ENCODE data around the gene IFT88. TPM values are rescaled to one million over a fixed set of nuclear protein-coding genes. Genes with fewer than 3 reads are reported as not detected.

IFT88 gene
- total and polyA plus RNA-seq, 2 of the 8 experiments (the other 6 are each of a cell fraction or from before 2014, with no cell fraction given) = 1.7 to 5.8 TPM

DNA sequence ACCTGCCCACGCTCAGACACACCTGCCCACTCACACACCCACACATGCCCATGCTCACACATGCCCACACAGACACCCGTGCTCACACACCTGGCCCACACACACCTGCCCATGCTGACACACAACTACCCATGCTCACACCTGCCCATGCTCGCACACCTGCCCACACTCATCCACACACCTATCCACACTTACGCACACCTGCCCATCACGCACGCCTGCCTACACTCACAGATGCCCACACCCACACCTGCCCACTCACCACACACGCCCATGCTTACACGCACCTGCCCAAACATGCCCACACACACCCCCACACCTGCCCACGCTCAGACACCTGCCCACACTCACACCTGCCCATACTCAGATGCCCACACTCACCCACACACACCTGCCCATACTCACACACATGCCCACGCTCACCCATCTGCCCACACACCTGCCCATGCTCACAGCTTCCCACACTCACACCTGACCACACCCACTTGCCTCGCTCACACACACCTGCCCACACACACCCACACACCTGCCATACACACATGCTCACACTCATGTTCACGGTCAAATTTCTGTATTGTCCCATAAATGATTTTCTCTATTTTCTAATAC is 152.1 kb downstream of the IFT88 start (continued):
- TF ChIP-seq, protein P1, sequence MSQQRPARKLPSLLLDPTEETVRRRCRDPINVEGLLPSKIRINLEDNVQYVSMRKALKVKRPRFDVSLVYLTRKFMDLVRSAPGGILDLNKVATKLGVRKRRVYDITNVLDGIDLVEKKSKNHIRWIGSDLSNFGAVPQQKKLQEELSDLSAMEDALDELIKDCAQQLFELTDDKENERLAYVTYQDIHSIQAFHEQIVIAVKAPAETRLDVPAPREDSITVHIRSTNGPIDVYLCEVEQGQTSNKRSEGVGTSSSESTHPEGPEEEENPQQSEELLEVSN (IDR thresholded peaks at IDR 0.05) = no peak
- TF ChIP-seq KDM5A (IDR thresholded peaks at IDR 0.05; ENCODE audit: low read length) (no peak), SP1 (IDR thresholded peaks at IDR 0.05; ENCODE audit: low read depth, low read length) (no peak)

All from H1 (cell line).